Naive thymus-derived CD4-positive, alpha-beta T cell (primary cell): ENCODE results near the gene NHLRC2. TPM values are rescaled to one million over a fixed set of nuclear protein-coding genes. Genes with fewer than 3 reads are reported as not detected.

ENCODE experiments used
- ATAC-seq: fragments of 150-1000 bp; cut with Tn5 transposase; 2 replicates; pipeline ENCODE4 v1.10.0; 2021; ENCODE audit warnings: mild to moderate bottlenecking, moderate library complexity
- CTCF ChIA-PET: fragments of 350-600 bp; sonication (Branson Sonifier 250); formaldehyde crosslinking; loops from one replicate; lab custom pipeline; 2021; ENCODE audit warnings: antibody characterized with exemption; lab: Charles Lee
- POLR2A ChIA-PET: fragments of 350-600 bp; sonication (Branson Sonifier 250); formaldehyde crosslinking; loops from one replicate; lab custom pipeline; 2021; ENCODE audit warnings: antibody characterized with exemption, inconsistent platforms; lab: Charles Lee
- DNase-seq, 9 donors: peaks; one replicate each; pipeline versions ENCODE4 v3.0.0 to v3.0.0-alpha.2; 2020 to 2022; ENCODE audit warnings: mixed read lengths in 1 of 9
- H3K27ac ChIP-seq: one replicate; pipeline ENCODE4 v1.7.0; 2013; ENCODE audit warnings: mild to moderate bottlenecking, low read depth, low read length, moderate library complexity
- H3K27me3 ChIP-seq, 2 donors: one replicate each; pipeline ENCODE4 v1.7.0; 2013; ENCODE audit warnings: low read length in 2 of 2, mild to moderate bottlenecking in 2 of 2, moderate library complexity in 2 of 2; ENCODE audit not compliant: control insufficient read depth in 2 of 2, insufficient read depth in 2 of 2
- H3K36me3 ChIP-seq, 3 experiments: 1 replicate in 2 of 3; 2 replicates in 1 of 3; pipeline ENCODE4 v1.7.0; 2013; ENCODE audit warnings: low read length in 3 of 3, mild to moderate bottlenecking in 3 of 3, moderate library complexity in 1 of 3; ENCODE audit not compliant: insufficient read depth in 3 of 3, control insufficient read depth in 2 of 3
- H3K4me1 ChIP-seq, 2 donors: one replicate each; pipeline ENCODE4 v1.7.0; 2013; ENCODE audit warnings: low read length in 2 of 2, mild to moderate bottlenecking in 2 of 2, moderate library complexity in 1 of 2; ENCODE audit not compliant: control insufficient read depth in 2 of 2, insufficient read depth in 2 of 2
- H3K4me3 ChIP-seq: 2 replicates; pipeline ENCODE4 v1.7.0; 2013; ENCODE audit warnings: mild to moderate bottlenecking, low read length
- H3K9me3 ChIP-seq, 3 experiments: 1 replicate in 2 of 3; 2 replicates in 1 of 3; pipeline ENCODE4 v1.7.0; 2013; ENCODE audit warnings: low read length in 3 of 3; ENCODE audit not compliant: control insufficient read depth in 2 of 3
- H3K27ac Mint-ChIP-seq, 9 donors: one replicate each; pipeline ENCODE4 v1.8.0; 2020 to 2022; ENCODE audit warnings: mixed read lengths in 9 of 9, mild to moderate bottlenecking in 8 of 9, moderate library complexity in 5 of 9, inconsistent platforms in 2 of 9
- H3K27me3 Mint-ChIP-seq, 5 donors: one replicate each; pipeline ENCODE4 v1.8.0; 2021 to 2022; ENCODE audit warnings: mixed read lengths in 5 of 5, mild to moderate bottlenecking in 1 of 5
- H3K36me3 Mint-ChIP-seq, 5 donors: one replicate each; pipeline ENCODE4 v1.8.0; 2020 to 2022; ENCODE audit warnings: mixed read lengths in 5 of 5, mild to moderate bottlenecking in 3 of 5, inconsistent platforms in 1 of 5
- H3K4me1 Mint-ChIP-seq, 7 donors: one replicate each; pipeline ENCODE4 v1.8.0; 2020 to 2022; ENCODE audit warnings: mixed read lengths in 7 of 7, mild to moderate bottlenecking in 3 of 7, inconsistent platforms in 1 of 7
- H3K4me3 Mint-ChIP-seq, 10 donors: one replicate each; pipeline ENCODE4 v1.8.0; 2020 to 2022; ENCODE audit warnings: mild to moderate bottlenecking in 10 of 10, mixed read lengths in 10 of 10, moderate library complexity in 6 of 10, inconsistent platforms in 2 of 10
- H3K9me3 Mint-ChIP-seq, 11 donors: one replicate each; pipeline ENCODE4 v1.8.0; 2020 to 2022; ENCODE audit warnings: mixed read lengths in 11 of 11, mild to moderate bottlenecking in 4 of 11, inconsistent platforms in 1 of 11, moderate library complexity in 1 of 11
- intact Hi-C, 2 donors: fragments of 100-400 bp; cut with micrococcal nuclease; formaldehyde crosslinking; loops; one replicate each; pipeline ENCODE4 v1.15.1; 2023
- polyA plus RNA-seq, 2 donors: library from polyadenylated mRNA; unstranded; fragments of 300-500 nt; fragmentation: Illumina TruSeq; gene quantifications; one replicate each; pipeline ENCODE4 v1.2.3, GENCODE V29; 2021
- total RNA-seq, 6 experiments: library from RNA in 5 of 6; stranded (reverse) in 5 of 6; gene quantifications; 1 replicate in 5 of 6; 2 replicates in 1 of 6; pipeline ENCODE4 v1.2.3 and lab custom pipeline; 2021 to 2026

NHLRC2 gene
- total and polyA plus RNA-seq, 7 experiments from 2014 or later, result 4.2 to 25.9 (median 13.2) TPM

DNA sequence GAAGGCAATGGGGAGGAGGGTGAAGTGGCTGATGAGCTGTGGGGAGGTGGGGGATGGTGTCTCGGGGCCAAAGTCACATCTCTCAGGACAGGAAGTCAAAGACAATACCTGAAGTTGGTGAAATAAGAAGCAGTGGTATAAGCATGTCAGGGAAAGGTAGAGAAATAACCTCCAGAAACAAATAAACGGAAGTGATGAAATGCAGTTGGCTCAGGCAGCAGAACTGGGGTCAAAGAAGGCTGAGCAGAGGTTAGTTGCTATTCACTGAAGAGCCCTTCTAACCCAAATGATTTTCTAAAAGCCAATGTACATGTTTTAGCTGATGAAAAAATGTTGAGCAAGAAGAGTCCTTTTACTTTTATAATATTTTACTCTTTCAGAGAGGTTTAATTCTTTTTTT, 110.6 kb downstream of the NHLRC2 start:
- ChIA-PET CTCF (interaction anchor here (0.6 kb wide), 1 partner anchor 55 kb away, joined by 3 read pairs; no protein-coding TSS in a partner anchor), POLR2A (no interaction called here)
- Mint-ChIP-seq H3K36me3 (peaks cover 0 to 20% (median 4%) of the 10 kb centered on the region in 5 donors), H3K4me3 (no peak overlapping the region), H3K27ac (no peak overlapping the region), H3K9me3 (peaks cover 0 to 34% (median 13%) of the 10 kb centered on the region in 11 donors), H3K4me1 (peaks cover 21 to 37% (median 32%) of the 10 kb centered on the region in 7 donors), H3K27me3 (peaks cover 0 to 18% (median 12%) of the 10 kb centered on the region in 5 donors)
- intact Hi-C loops, result no loop called here
- ATAC-seq, result no peak
- no peaks in the 10 kb centered on the region for H3K36me3 ChIP-seq
- no peak for DNase-seq
- H3K4me3 ChIP-seq, result no peak overlapping the region
- H3K27ac ChIP-seq, result no peak overlapping the region
- peaks cover 0 to 5% (median 0%) of the 10 kb centered on the region in 3 experiments for H3K9me3 ChIP-seq
- peaks cover 20 to 31% of the 10 kb centered on the region in 2 donors for H3K4me1 ChIP-seq
- H3K27me3 ChIP-seq, result no peaks in the 10 kb centered on the region

DNA sequence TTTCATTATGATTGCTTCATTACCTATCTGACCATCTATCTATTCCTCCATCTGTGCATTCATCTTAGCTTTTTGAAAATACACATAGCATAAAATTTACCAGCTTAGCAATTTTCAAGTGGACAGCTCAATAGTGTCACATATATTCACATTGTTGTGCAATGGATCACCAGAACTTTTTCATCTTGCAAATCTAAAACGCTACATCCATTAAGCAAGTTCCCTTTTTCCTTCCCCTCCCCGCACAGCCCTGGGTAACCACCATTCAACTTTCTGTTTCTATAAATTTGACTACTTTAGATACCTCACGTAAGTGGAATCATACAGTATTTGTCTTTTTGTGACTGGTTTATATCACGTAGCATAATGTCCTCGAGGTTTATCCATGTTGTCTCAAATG, 111.2 kb downstream of the NHLRC2 start:
- H3K27me3 Mint-ChIP-seq, result peaks cover 0 to 18% (median 12%) of the 10 kb centered on the region in 5 donors
- no peak overlapping the region for H3K27ac Mint-ChIP-seq
- DNase-seq (no peak), ATAC-seq (no peak)
- Histone ChIP-seq H3K36me3 (no peaks in the 10 kb centered on the region), H3K27me3 (no peaks in the 10 kb centered on the region), H3K27ac (no peak overlapping the region), H3K9me3 (peaks cover 0 to 5% (median 0%) of the 10 kb centered on the region in 3 experiments), H3K4me1 (peaks cover 14 to 25% of the 10 kb centered on the region in 2 donors), H3K4me3 (no peak overlapping the region)
- ChIA-PET CTCF (interaction anchor here (0.6 kb wide), 1 partner anchor 818 kb away, joined by 3 read pairs; no protein-coding TSS in a partner anchor), POLR2A (no interaction called here)
- H3K36me3 Mint-ChIP-seq, result peaks cover 0 to 20% (median 4%) of the 10 kb centered on the region in 5 donors
- intact Hi-C loops, result no loop called here
- no peak overlapping the region for H3K4me3 Mint-ChIP-seq
- peaks cover 0 to 37% (median 14%) of the 10 kb centered on the region in 11 donors for H3K9me3 Mint-ChIP-seq
- H3K4me1 Mint-ChIP-seq, result peaks cover 15 to 31% (median 26%) of the 10 kb centered on the region in 7 donors

Other genes with a start within 250 kb of the NHLRC2 start
- gene NRAP, start 190.6 kb upstream of the NHLRC2 start, total RNA-seq, result not detected
- gene NRAP, start 190.6 kb upstream of the NHLRC2 start, polyA plus RNA-seq, result not detected
- 10 to 100 TPM in 4 of 5 experiments, 1 to 10 TPM in 1; 8.5 to 43.4 (median 13.6) TPM for gene CASP7, start 174.7 kb upstream of the NHLRC2 start, total RNA-seq
- 10 to 100 TPM in 1 of 2 donors, 1 to 10 TPM in 1; 9.9 to 14.2 TPM for gene CASP7, start 174.7 kb upstream of the NHLRC2 start, polyA plus RNA-seq
- gene PLEKHS1, start 103.0 kb upstream of the NHLRC2 start, total RNA-seq, result under 1 TPM in 1 of 5 experiments, not detected in 4; 0.07 TPM
- gene PLEKHS1, start 103.0 kb upstream of the NHLRC2 start, polyA plus RNA-seq, result not detected
- gene DCLRE1A, start 579 bp upstream of the NHLRC2 start, total RNA-seq, result 10 to 100 TPM in 1 of 5 experiments, 1 to 10 TPM in 4; 1.5 to 12.9 (median 4.3) TPM
- 1 to 10 TPM; 2.1 to 3.8 TPM for gene DCLRE1A, start 579 bp upstream of the NHLRC2 start, polyA plus RNA-seq
- under 1 TPM in 2 of 5 experiments, not detected in 3; 0.29 to 0.64 TPM for gene ADRB1, start 189.2 kb downstream of the NHLRC2 start, total RNA-seq
- not detected for gene ADRB1, start 189.2 kb downstream of the NHLRC2 start, polyA plus RNA-seq